T47D (cell line): ENCODE data around the gene ARMH2.
"Not testable (repeated sequence)": the region's sequence is repeated elsewhere in the genome, so short reads cannot be mapped to it uniquely, and the experiment has no call there.

Experiments
- DNase-seq, 2 experiments: peaks; one replicate each; pipeline versions ENCODE4 v3.0.0 to v3.0.0-alpha.2; 2011 to 2012; ENCODE audit warnings: low read depth in 1 of 2, low spot score in 1 of 2
- JUND ChIP-seq: IDR thresholded peaks from 2 replicates; pipeline ENCODE4 v1.6.1; 2012; ENCODE audit warnings: low read depth
- in situ Hi-C: cut with HindIII; loops from 2 replicates; pipeline ENCODE4 v1.10.0; 2016; ENCODE audit warnings: low sequenced_read_pairs, low pct_unique_long_range_greater_than_20kb

Gene ARMH2

GRCh38 chr6:24753545-24753944, 45.2 kb downstream of the ARMH2 start:
- TF ChIP-seq JUND = no peak
- in situ Hi-C loops = no loop called here
- DNase-seq = no peak

- DNase-seq = no peak
- no peak for TF ChIP-seq JUND
- in situ Hi-C loops = no loop called here
Observed at GRCh38 chr6:24752917-24753492, 45.7 kb downstream of the ARMH2 start.

GRCh38 chr6:24752503-24752902, 46.2 kb downstream of the ARMH2 start:
- in situ Hi-C loops = no loop called here
- DNase-seq = no peak
- TF ChIP-seq JUND = no peak

GRCh38 chr6:24750878-24751277, 47.8 kb downstream of the ARMH2 start:
- DNase-seq, in situ Hi-C loops: not testable (repeated sequence)

GRCh38 chr6:24749297-24749696, 49.4 kb downstream of the ARMH2 start:
- in situ Hi-C loops = no loop called here
- DNase-seq = no peak

More at GRCh38 chr6:24749297-24749696, 49.4 kb downstream of the ARMH2 start:
- TF ChIP-seq JUND = no peak
